ENCODE data around the gene C6orf120. TPM values are rescaled to one million over a fixed set of nuclear protein-coding genes. Genes with fewer than 3 reads are reported as not detected.

C6orf120 gene
- total RNA-seq (10 to 100 TPM; 23.6 to 25.5 TPM), polyA plus RNA-seq (8.9 TPM)

DNA sequence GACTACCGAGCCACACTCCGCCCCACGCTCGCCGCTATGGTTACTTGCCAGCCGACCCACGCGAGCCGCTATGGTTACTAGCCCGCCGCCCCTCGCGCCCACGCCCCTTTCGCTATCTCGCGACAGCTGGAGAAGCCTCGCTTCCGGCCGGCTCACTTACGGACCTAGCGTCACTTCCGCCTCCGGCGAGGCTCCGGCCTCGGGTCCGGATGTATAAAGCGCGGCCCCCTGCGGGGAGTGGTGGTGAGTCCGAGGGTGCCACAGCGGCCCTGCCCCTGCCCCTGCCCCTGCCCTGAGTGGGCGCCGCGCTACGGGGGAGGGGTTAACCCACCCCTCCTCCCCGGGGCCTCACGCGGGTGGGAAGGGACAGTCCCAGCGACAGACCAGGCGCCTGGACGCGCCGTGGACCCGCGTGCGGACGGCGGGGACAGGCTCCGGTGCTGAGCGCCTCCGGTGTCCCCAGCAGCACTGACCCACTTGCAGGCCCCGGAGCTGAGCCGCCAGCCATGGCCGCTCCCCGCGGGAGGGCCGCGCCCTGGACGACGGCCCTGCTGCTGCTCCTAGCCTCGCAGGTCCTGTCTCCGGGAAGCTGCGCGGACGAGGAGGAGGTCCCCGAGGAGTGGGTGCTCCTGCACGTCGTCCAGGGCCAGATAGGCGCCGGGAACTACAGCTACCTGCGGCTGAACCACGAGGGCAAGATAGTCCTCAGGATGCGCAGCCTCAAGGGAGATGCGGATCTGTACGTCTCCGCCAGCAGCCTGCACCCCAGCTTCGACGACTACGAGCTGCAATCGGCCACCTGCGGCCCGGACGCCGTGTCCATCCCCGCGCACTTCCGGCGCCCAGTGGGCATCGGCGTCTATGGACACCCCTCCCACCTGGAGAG lies at the start of gene C6orf120, which contains the start of gene WDR27:
C6orf120 (plus strand) TSS at position 173 of the 886 bp plus-strand sequence; CDS start at position 507, 334 bp downstream.
WDR27 (minus strand) TSS at position 76 of the 886 bp plus-strand sequence. CDS start 13,024 bp downstream, outside the sequence.
- Mint-ChIP-seq H3K36me3 (peaks cover 0 to 35% (median 2%) of the 10 kb centered on the region in 3 donors), H3K27me3 (peaks cover 0 to 2% of the 10 kb centered on the region in 2 donors), H3K4me3 (peak within 1 kb of the TSS; percentile 88 to 96 (median 93)), H3K4me1 (peaks cover 49 to 58% (median 55%) of the 10 kb centered on the region in 3 donors), H3K27ac (peak within 1 kb of the TSS; percentile 94 to 97 (median 96)), H3K9me3 (no peaks in the 10 kb centered on the region)
- H3K27me3 ChIP-seq (ENCODE audit: insufficient read depth, low read length, poor library complexity, severe bottlenecking) = no peaks in the 10 kb centered on the region
- peaks cover 46% of the 10 kb centered on the region for H3K4me1 ChIP-seq (ENCODE audit: insufficient read depth, low read length)
- ChIA-PET POLR2A (interaction anchor here (0.7 to 4.6 kb wide), 8 partner anchors 16 to 882 kb away, joined by 3 to 69 read pairs (median 6); partner anchors contain the start of genes DYNLT2, ERMARD, PDCD2 and PHF10), CTCF (interaction anchor here (0.9 to 1.9 kb wide), 5 partner anchors 9 to 851 kb away, joined by 3 to 12 read pairs (median 4); partner anchors contain the start of gene PSMB1)
- H3K9me3 ChIP-seq (ENCODE audit: low read length) = no peaks in the 10 kb centered on the region
- peak within 1 kb of the TSS; percentile 97 for H3K27ac ChIP-seq (ENCODE audit: low read depth, low read length)
- peak; percentile 95 to 98 (median 96) for DNase-seq
- H3K4me3 ChIP-seq (ENCODE audit: low read length) = peak within 1 kb of the TSS; percentile 95
- H3K36me3 ChIP-seq (ENCODE audit: insufficient read depth, low read length) = no peaks in the 10 kb centered on the region

DNA sequence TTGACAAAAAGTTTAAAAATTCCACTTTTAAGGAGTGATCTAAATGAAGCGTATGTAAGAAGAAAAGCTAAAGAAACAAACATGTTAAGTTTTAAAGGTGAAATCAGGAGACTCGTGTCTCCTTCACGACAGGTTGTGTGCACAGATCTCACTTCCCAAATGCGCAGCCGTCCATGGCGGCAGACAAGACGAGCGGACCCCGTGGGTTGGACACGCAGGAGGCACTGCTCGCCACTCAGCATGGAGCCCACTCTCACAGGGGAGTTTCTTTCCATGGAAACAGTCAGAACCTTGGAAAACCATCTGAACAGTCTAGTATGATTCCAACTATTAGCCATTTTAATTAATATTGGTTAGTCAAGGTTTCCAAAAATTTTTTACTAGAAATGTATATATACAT lies 49.0 kb upstream of the C6orf120 start:
- no peak for DNase-seq
- ChIA-PET CTCF (no interaction called here), POLR2A (no interaction called here)
- Histone ChIP-seq H3K36me3 (ENCODE audit: insufficient read depth, low read length) (peaks cover under 1% of the 10 kb centered on the region), H3K27me3 (ENCODE audit: insufficient read depth, low read length, poor library complexity, severe bottlenecking) (no peaks in the 10 kb centered on the region), H3K4me1 (ENCODE audit: insufficient read depth, low read length) (no peaks in the 10 kb centered on the region), H3K9me3 (ENCODE audit: low read length) (no peaks in the 10 kb centered on the region), H3K4me3 (ENCODE audit: low read length) (no peak overlapping the region), H3K27ac (ENCODE audit: low read depth, low read length) (no peak overlapping the region)
- Mint-ChIP-seq H3K9me3 (no peaks in the 10 kb centered on the region), H3K4me1 (peaks cover 11 to 18% (median 18%) of the 10 kb centered on the region in 3 donors), H3K36me3 (peaks cover 0 to 27% (median 5%) of the 10 kb centered on the region in 3 donors), H3K27me3 (no peaks in the 10 kb centered on the region), H3K27ac (no peak overlapping the region), H3K4me3 (peak overlapping the region in 1 of 7 donors; percentile 38)

DNA sequence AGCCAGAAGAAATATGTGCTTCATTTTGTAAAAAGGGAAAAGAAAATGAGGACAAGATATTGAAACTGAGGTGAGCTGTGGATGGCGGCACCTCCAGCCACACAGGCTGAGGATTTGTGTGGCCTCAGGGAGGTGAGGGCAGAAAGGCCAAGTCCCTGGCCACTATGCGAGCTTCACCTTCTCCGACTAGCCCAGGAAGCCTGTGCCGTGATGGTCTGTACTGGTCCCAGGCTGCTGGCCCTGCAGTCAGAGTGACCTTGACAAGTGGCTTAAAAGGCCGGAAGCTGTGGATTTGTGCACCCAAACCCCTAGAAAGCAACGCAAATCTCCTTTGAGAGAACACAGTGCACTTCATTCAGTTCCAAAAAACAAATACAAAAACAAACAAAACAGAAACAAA lies 48.2 kb upstream of the C6orf120 start:
- no peak overlapping the region for H3K4me3 ChIP-seq (ENCODE audit: low read length)
- ChIA-PET POLR2A (no interaction called here), CTCF (no interaction called here)
- Mint-ChIP-seq H3K9me3 (no peaks in the 10 kb centered on the region), H3K4me3 (peak overlapping the region in 5 of 7 donors; percentile 7 to 93 (median 86)), H3K36me3 (peaks cover 0 to 28% (median 4%) of the 10 kb centered on the region in 3 donors), H3K27ac (peak overlapping the region in 7 of 8 donors; percentile 35 to 91 (median 84)), H3K4me1 (peaks cover 11 to 18% (median 18%) of the 10 kb centered on the region in 3 donors), H3K27me3 (no peaks in the 10 kb centered on the region)
- no peaks in the 10 kb centered on the region for H3K27me3 ChIP-seq (ENCODE audit: insufficient read depth, low read length, poor library complexity, severe bottlenecking)
- H3K36me3 ChIP-seq (ENCODE audit: insufficient read depth, low read length) = peaks cover 5% of the 10 kb centered on the region
- H3K9me3 ChIP-seq (ENCODE audit: low read length) = no peaks in the 10 kb centered on the region
- DNase-seq = no peak
- no peaks in the 10 kb centered on the region for H3K4me1 ChIP-seq (ENCODE audit: insufficient read depth, low read length)
- no peak overlapping the region for H3K27ac ChIP-seq (ENCODE audit: low read depth, low read length)

DNA sequence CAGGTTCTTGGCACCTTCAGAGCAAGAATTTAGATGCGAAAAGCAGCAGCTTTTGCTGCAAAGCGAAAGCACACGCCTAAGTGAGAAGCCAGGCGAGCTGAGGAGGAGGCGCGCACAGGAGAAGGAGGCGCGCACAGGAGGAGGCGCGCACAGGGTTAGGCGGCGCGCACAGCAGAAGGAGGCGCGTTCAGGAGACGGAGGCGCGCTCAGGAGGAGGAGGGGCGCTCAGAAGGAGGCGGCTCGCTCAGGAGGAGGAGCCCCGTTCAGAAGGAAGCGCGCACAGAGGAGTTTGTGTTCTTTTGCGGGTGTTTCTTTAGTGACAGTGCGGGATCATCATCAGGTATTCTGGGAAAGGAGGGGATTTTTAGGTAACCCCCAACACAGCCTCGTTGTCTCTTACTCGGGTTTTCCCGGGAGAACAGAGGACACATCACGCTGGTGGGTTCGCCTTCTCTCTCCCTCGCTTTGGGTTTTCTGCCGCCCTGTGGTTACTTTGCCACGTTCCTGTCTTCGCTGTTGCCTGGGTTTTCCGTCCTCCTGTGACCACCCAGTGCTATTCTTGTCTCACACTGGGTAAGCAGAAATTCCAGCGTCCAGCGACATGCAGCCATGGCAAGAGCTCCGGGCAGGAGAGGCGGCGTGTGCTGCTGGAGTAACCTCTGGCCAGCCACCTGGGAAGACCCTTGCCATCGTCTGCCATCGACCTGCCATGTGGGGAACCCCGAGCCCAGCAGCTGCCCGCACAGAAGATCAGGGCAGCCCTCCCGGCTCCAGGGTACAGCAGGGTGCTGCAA lies 47.1 kb upstream of the C6orf120 start:
- no peaks in the 10 kb centered on the region for H3K9me3 Mint-ChIP-seq
- Histone ChIP-seq H3K36me3 (ENCODE audit: insufficient read depth, low read length) (peaks cover 5% of the 10 kb centered on the region), H3K4me1 (ENCODE audit: insufficient read depth, low read length) (no peaks in the 10 kb centered on the region), H3K27ac (ENCODE audit: low read depth, low read length) (no peak overlapping the region), H3K4me3 (ENCODE audit: low read length) (peak overlapping the region; percentile 81), H3K27me3 (ENCODE audit: insufficient read depth, low read length, poor library complexity, severe bottlenecking) (no peaks in the 10 kb centered on the region), H3K9me3 (ENCODE audit: low read length) (no peaks in the 10 kb centered on the region)
- CTCF ChIA-PET = interaction anchor here (0.9 to 1.0 kb wide), 2 partner anchors 8 to 70 kb away, joined by 3 read pairs; partner anchors contain the start of gene PHF10
- H3K4me3 Mint-ChIP-seq = peak overlapping the region; percentile 86 to 95 (median 93)
- DNase-seq = peak; percentile 60 to 84 (median 75)
- no peaks in the 10 kb centered on the region for H3K27me3 Mint-ChIP-seq
- POLR2A ChIA-PET = interaction anchor here (1.0 kb wide), 1 partner anchor 442 kb away, joined by 4 read pairs; no protein-coding TSS in a partner anchor
- H3K4me1 Mint-ChIP-seq = peaks cover 11 to 18% (median 18%) of the 10 kb centered on the region in 3 donors
- peak overlapping the region; percentile 64 to 90 (median 88) for H3K27ac Mint-ChIP-seq
- peaks cover 4 to 37% (median 8%) of the 10 kb centered on the region in 3 donors for H3K36me3 Mint-ChIP-seq

DNA sequence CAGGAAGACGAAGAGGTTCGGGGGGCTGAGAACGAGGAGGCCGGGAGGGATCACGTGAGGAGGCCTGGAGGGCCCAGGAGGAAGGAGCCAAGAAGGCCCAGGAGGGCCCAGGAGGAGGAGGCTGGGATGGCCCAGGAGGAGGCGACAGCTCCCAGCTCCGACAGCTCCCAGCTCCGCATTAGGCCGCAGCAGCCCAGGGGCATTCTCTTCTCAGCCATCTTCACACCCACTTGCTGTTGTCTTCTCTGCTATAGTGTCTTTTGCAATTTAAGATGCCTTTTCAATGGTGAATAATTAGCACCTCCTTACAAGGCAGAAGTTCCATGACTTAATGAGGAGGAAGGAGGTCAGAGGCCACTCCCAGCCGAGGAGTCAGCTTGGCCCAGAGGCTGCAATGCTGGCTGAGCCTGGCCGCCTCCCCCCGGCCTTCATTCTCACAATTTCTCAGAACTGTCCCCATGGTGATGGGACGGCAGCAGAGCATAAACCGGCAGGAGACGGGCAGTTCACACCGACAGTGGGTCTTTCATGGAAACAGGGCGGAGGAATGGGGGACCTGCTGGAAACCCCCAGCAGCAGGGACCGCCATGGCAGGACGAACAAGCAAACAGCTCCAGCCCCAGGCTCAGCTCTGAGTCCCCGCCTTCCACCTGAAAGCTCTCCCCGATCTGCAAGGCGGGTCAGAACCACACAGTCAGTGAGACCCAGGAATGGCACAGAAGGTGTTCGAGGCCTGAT lies 45.2 kb upstream of the C6orf120 start:
- no peaks in the 10 kb centered on the region for H3K9me3 Mint-ChIP-seq
- H3K4me1 Mint-ChIP-seq = peaks cover 11 to 18% (median 18%) of the 10 kb centered on the region in 3 donors
- H3K27me3 ChIP-seq (ENCODE audit: insufficient read depth, low read length, poor library complexity, severe bottlenecking) = no peaks in the 10 kb centered on the region
- no peak overlapping the region for H3K4me3 ChIP-seq (ENCODE audit: low read length)
- H3K27ac ChIP-seq (ENCODE audit: low read depth, low read length) = no peak overlapping the region
- no peak overlapping the region for H3K27ac Mint-ChIP-seq
- DNase-seq = no peak
- no peaks in the 10 kb centered on the region for H3K4me1 ChIP-seq (ENCODE audit: insufficient read depth, low read length)
- peaks cover 4 to 39% (median 8%) of the 10 kb centered on the region in 3 donors for H3K36me3 Mint-ChIP-seq
- peak overlapping the region in 1 of 7 donors; percentile 66 for H3K4me3 Mint-ChIP-seq
- CTCF ChIA-PET = no interaction called here
- H3K36me3 ChIP-seq (ENCODE audit: insufficient read depth, low read length) = peaks cover 6% of the 10 kb centered on the region
- POLR2A ChIA-PET = no interaction called here
- H3K9me3 ChIP-seq (ENCODE audit: low read length) = no peaks in the 10 kb centered on the region
- H3K27me3 Mint-ChIP-seq = no peaks in the 10 kb centered on the region

DNA sequence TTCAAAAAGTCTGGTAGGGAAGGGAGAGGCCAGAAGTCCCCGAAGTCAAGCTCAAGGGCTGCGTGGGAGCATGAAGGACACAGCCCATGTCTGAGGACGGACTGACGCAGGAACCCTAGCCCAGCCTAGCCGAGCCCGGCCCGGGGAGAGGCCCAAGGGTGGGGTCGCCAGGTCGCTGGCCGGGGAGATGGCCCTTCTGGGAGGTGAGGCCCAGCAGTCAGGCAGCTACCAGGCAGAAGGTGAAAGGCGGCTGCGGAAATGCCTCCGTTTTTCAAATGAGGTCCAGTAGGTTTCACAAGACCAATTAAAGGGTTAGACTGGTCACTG lies 44.7 kb upstream of the C6orf120 start:
- H3K4me3 Mint-ChIP-seq = no peak overlapping the region
- ChIA-PET POLR2A (no interaction called here), CTCF (no interaction called here)
- H3K4me1 ChIP-seq (ENCODE audit: insufficient read depth, low read length) = no peaks in the 10 kb centered on the region
- H3K27me3 ChIP-seq (ENCODE audit: insufficient read depth, low read length, poor library complexity, severe bottlenecking) = no peaks in the 10 kb centered on the region
- no peaks in the 10 kb centered on the region for H3K9me3 Mint-ChIP-seq
- no peaks in the 10 kb centered on the region for H3K9me3 ChIP-seq (ENCODE audit: low read length)
- peaks cover 11 to 18% (median 18%) of the 10 kb centered on the region in 3 donors for H3K4me1 Mint-ChIP-seq
- H3K27ac ChIP-seq (ENCODE audit: low read depth, low read length) = no peak overlapping the region
- no peaks in the 10 kb centered on the region for H3K27me3 Mint-ChIP-seq
- peaks cover 4 to 42% (median 9%) of the 10 kb centered on the region in 3 donors for H3K36me3 Mint-ChIP-seq
- H3K36me3 ChIP-seq (ENCODE audit: insufficient read depth, low read length) = peaks cover 11% of the 10 kb centered on the region
- no peak for DNase-seq
- H3K27ac Mint-ChIP-seq = no peak overlapping the region
- no peak overlapping the region for H3K4me3 ChIP-seq (ENCODE audit: low read length)

DNA sequence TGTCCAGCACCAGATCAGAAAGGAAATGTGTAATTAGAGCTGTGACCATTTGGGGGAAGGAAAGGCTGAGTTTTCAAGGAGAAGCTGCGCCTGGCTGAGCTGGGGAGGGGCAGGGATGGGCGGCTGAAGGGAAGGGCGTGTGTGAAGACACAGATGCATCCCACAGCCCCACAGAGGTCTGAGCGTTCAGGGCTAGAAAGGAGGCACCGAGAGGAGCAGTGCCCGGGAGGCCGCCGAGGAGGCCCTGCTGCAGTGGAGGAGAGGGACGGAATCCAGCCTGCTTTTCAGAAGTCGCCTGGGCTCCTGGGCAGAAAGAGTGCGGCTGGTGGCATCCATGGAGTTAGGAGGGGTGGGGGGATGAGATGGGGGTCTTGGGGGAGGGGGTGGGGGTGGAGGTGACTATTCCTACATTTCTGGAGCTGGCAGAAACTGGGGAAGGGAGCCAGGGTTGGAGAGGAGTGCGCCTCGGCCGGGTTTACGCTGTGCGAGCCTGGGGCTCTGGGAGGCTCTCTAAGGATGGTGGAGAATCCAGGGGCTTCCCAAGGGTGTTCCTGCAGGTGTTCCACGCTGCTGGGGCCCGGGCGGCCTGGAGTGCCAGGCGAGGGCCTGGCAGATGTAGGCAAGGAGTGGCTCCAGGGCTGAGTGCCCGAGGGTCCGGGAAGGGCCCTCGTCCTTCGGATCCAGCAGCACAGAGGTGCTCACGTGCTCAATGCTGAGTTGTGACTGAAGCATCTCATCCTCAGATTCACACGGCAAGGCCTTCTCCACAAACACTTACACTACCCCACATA lies 41.9 kb upstream of the C6orf120 start:
- DNase-seq = no peak

More for the DNA sequence above, 41.9 kb upstream of the C6orf120 start:
- no peak overlapping the region for H3K4me3 Mint-ChIP-seq
- no peaks in the 10 kb centered on the region for H3K27me3 Mint-ChIP-seq
- H3K27ac Mint-ChIP-seq = peak overlapping the region in 2 of 8 donors; percentile 63 to 77
- H3K4me1 Mint-ChIP-seq = peaks cover 4 to 5% (median 5%) of the 10 kb centered on the region in 3 donors
- ChIA-PET CTCF (no interaction called here), POLR2A (no interaction called here)
- peaks cover 4 to 52% (median 23%) of the 10 kb centered on the region in 3 donors for H3K36me3 Mint-ChIP-seq
- H3K4me3 ChIP-seq (ENCODE audit: low read length) = no peak overlapping the region
- H3K27me3 ChIP-seq (ENCODE audit: insufficient read depth, low read length, poor library complexity, severe bottlenecking) = no peaks in the 10 kb centered on the region
- no peaks in the 10 kb centered on the region for H3K4me1 ChIP-seq (ENCODE audit: insufficient read depth, low read length)
- H3K9me3 ChIP-seq (ENCODE audit: low read length) = no peaks in the 10 kb centered on the region
- H3K9me3 Mint-ChIP-seq = no peaks in the 10 kb centered on the region
- H3K27ac ChIP-seq (ENCODE audit: low read depth, low read length) = no peak overlapping the region
- H3K36me3 ChIP-seq (ENCODE audit: insufficient read depth, low read length) = peaks cover 17% of the 10 kb centered on the region

Data from CD8-positive, alpha-beta memory T cell (primary cell).